Panc1 (cell line): ENCODE measurements around the gene FAM20B. TPM values are rescaled to one million over a fixed set of nuclear protein-coding genes. Genes with fewer than 3 reads are reported as not detected.

Experiments
- ATAC-seq: fragments of 200-7000 bp; cut with Tn5 transposase; 2 replicates; pipeline ENCODE4 v1.9.1; 2020; ENCODE audit warnings: mild to moderate bottlenecking, moderate library complexity
- BruUV-seq: library from RNA; stranded (reverse); fragments of 400-500 nt; replicated peaks from 2 replicates; lab custom pipeline; 2021; lab: Mats Ljungman, UMichigan
- CTCF ChIA-PET: fragments of 300-600 bp; sonication (Branson Sonifier 250); formaldehyde crosslinking; loops from one replicate; lab custom pipeline; 2022; ENCODE audit warnings: antibody characterized with exemption; lab: Charles Lee
- POLR2A ChIA-PET: fragments of 300-600 bp; sonication (Branson Sonifier 250); formaldehyde crosslinking; loops from one replicate; lab custom pipeline; 2022; ENCODE audit warnings: antibody characterized with exemption; lab: Charles Lee
- DNase-seq: peaks from one replicate; pipeline ENCODE4 v3.0.0-alpha.2; 2010; ENCODE audit warnings: low read depth, low spot score
- H3K27ac ChIP-seq: 2 replicates; pipeline ENCODE4 v1.5.1; 2011; ENCODE audit warnings: mild to moderate bottlenecking, low read length, inconsistent platforms
- H3K27me3 ChIP-seq: fragments of 200-500 bp; sonication (Bioruptor generic); 2 replicates; pipeline ENCODE4 v1.6.0; 2014; ENCODE audit warnings: low read length, inconsistent platforms; ENCODE audit not compliant: control insufficient read depth, insufficient read depth
- H3K36me3 ChIP-seq: fragments of 200-500 bp; sonication (Bioruptor generic); 2 replicates; pipeline ENCODE4 v1.5.1; 2014; ENCODE audit warnings: inconsistent platforms, mild to moderate bottlenecking, low read length, moderate library complexity; ENCODE audit not compliant: control insufficient read depth, insufficient read depth
- H3K4me1 ChIP-seq: 2 replicates; pipeline ENCODE4 v1.5.1; 2011; ENCODE audit warnings: inconsistent platforms, mild to moderate bottlenecking, low read length, moderate library complexity; ENCODE audit not compliant: control insufficient read depth, insufficient read depth
- H3K4me3 ChIP-seq, 2 experiments: 2 replicates each; pipeline ENCODE4 v1.5.1; 2011 to 2012; ENCODE audit warnings: low read depth in 2 of 2, low read length in 2 of 2, mild to moderate bottlenecking in 2 of 2, inconsistent platforms in 1 of 2, moderate library complexity in 1 of 2
- H3K9me3 ChIP-seq: fragments of 200-500 bp; sonication (Bioruptor generic); 2 replicates; pipeline ENCODE4 v1.5.1; 2014; ENCODE audit warnings: low read depth, mild to moderate bottlenecking, inconsistent platforms, low read length, moderate library complexity; ENCODE audit not compliant: control insufficient read depth, insufficient read depth
- CTCF ChIP-seq: fragments of 450-650 bp; IDR thresholded peaks from 2 replicates; pipeline ENCODE4 v1.5.1; 2017; ENCODE audit warnings: mild to moderate bottlenecking
- in situ Hi-C: cut with HindIII; loops from 2 replicates; pipeline ENCODE4 v1.10.0; 2016; ENCODE audit warnings: low sequenced_read_pairs, low pct_unique_long_range_greater_than_20kb
- intact Hi-C: fragments of 100-400 bp; cut with micrococcal nuclease; formaldehyde crosslinking; loops from one replicate; pipeline ENCODE4 v1.10.0; 2022; ENCODE audit not compliant: unreplicated experiment
- total RNA-seq: library from RNA; stranded (reverse); gene quantifications from one replicate; pipeline ENCODE4 v1.2.1, GENCODE V29; 2021; ENCODE audit not compliant: unreplicated experiment
- TF ChIP-seq, protein P1 (sequence below), 2 experiments: IDR thresholded peaks; 2 replicates each; pipeline ENCODE4 v1.6.1; 2011 to 2012; ENCODE audit warnings: low read depth in 2 of 2, control low read depth in 1 of 2, low read length in 1 of 2, mild to moderate bottlenecking in 1 of 2, moderate library complexity in 1 of 2; ENCODE audit not compliant: insufficient read depth in 1 of 2

Gene FAM20B
- total RNA-seq, 1 experiment from 2014 or later = 49.9 TPM

DNA sequence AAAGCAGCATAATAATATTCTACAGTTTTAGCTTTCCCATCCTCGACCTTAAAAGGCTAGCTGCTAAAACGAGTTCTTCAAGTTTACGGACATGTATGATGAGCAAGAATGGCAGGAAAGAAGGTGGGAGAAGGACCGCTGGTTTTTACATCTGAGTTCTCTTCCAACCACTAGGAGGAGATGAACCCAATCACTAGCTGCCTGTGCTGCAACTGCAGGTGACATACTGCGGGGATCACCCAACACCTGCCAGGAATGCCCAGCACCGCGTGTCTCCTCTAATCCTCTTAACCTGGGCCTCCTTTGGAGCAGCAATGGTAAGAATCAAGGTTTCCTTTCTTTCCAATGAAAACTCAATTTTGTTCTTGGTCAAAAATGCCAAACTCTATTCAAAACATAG lies 79.7 kb downstream of the FAM20B start:
- intact Hi-C loops = no loop called here
- DNase-seq = no peak
- POLR2A ChIA-PET = interaction anchor here (0.6 kb wide), 1 partner anchor 18 kb away, joined by 3 read pairs; no protein-coding TSS in a partner anchor

GRCh38 chr1:179107706-179108629 lies 82.3 kb downstream of the FAM20B start:
- DNase-seq (no peak), ATAC-seq (no peak)
- ChIA-PET CTCF (no interaction called here), POLR2A (no interaction called here)
- in situ Hi-C loops (no loop called here), intact Hi-C loops (no loop called here)
- Histone ChIP-seq H3K27ac (no peak overlapping the region), H3K4me1 (no peaks in the 10 kb centered on the region), H3K4me3 (no peak overlapping the region), H3K9me3 (no peaks in the 10 kb centered on the region), H3K27me3 (no peaks in the 10 kb centered on the region), H3K36me3 (peaks cover 10% of the 10 kb centered on the region; the same call in 1 of the 2 replicates)
- TF ChIP-seq, protein P1, sequence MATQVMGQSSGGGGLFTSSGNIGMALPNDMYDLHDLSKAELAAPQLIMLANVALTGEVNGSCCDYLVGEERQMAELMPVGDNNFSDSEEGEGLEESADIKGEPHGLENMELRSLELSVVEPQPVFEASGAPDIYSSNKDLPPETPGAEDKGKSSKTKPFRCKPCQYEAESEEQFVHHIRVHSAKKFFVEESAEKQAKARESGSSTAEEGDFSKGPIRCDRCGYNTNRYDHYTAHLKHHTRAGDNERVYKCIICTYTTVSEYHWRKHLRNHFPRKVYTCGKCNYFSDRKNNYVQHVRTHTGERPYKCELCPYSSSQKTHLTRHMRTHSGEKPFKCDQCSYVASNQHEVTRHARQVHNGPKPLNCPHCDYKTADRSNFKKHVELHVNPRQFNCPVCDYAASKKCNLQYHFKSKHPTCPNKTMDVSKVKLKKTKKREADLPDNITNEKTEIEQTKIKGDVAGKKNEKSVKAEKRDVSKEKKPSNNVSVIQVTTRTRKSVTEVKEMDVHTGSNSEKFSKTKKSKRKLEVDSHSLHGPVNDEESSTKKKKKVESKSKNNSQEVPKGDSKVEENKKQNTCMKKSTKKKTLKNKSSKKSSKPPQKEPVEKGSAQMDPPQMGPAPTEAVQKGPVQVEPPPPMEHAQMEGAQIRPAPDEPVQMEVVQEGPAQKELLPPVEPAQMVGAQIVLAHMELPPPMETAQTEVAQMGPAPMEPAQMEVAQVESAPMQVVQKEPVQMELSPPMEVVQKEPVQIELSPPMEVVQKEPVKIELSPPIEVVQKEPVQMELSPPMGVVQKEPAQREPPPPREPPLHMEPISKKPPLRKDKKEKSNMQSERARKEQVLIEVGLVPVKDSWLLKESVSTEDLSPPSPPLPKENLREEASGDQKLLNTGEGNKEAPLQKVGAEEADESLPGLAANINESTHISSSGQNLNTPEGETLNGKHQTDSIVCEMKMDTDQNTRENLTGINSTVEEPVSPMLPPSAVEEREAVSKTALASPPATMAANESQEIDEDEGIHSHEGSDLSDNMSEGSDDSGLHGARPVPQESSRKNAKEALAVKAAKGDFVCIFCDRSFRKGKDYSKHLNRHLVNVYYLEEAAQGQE (IDR thresholded peaks at IDR 0.05; ENCODE audit: insufficient read depth in 1 of 2, low read depth in 2 of 2, low read length in 1 of 2) = no peak
- TF ChIP-seq CTCF = no peak
- no TSS peak for BruUV-seq

More for the DNA sequence above, 79.7 kb downstream of the FAM20B start:
- in situ Hi-C loops = no loop called here
- ATAC-seq = peak; percentile 62; the same call in 1 of the 2 replicates
- H3K36me3 ChIP-seq = peaks cover 10% of the 10 kb centered on the region; the same call in 1 of the 2 replicates
- no peaks in the 10 kb centered on the region for H3K9me3 ChIP-seq
- no peak overlapping the region for H3K27ac ChIP-seq
- CTCF ChIA-PET = interaction anchor here (0.6 to 0.9 kb wide), 3 partner anchors 17 to 220 kb away, joined by 3 to 8 read pairs (median 4); no protein-coding TSS in a partner anchor
- no peaks in the 10 kb centered on the region for H3K4me1 ChIP-seq
- TF ChIP-seq, protein P1 (IDR thresholded peaks at IDR 0.05; ENCODE audit: insufficient read depth in 1 of 2, low read depth in 2 of 2, low read length in 1 of 2) = no peak
- peak; percentile 54 for TF ChIP-seq CTCF
- BruUV-seq = no TSS peak
- H3K4me3 ChIP-seq = no peak overlapping the region
- no peaks in the 10 kb centered on the region for H3K27me3 ChIP-seq
